GM12892 (cell line): ENCODE results near the gene CAMK1D.

Experiments used
- DNase-seq: peaks from one replicate; pipeline ENCODE4 v3.0.0; 2011; ENCODE audit not compliant: insufficient read length
- FAIRE-seq: peaks from 2 replicates; lab custom pipeline; 2011; peaks lifted over from hg19 to GRCh38; lab: Jason Lieb, UNC
- POLR2A ChIP-seq: IDR thresholded peaks from 2 replicates; pipeline ENCODE4 v1.6.1; 2011; ENCODE audit warnings: low read depth, low read length, control low read depth
- POLR2AphosphoS5 ChIP-seq: IDR thresholded peaks from 2 replicates; pipeline ENCODE4 v1.6.1; 2011; ENCODE audit warnings: low read depth, low read length, control low read depth
- TAF1 ChIP-seq: IDR thresholded peaks from 2 replicates; pipeline ENCODE4 v1.6.1; 2011; ENCODE audit warnings: low read depth, mild to moderate bottlenecking, control low read depth, low read length, borderline replicate concordance

Gene CAMK1D

DNA sequence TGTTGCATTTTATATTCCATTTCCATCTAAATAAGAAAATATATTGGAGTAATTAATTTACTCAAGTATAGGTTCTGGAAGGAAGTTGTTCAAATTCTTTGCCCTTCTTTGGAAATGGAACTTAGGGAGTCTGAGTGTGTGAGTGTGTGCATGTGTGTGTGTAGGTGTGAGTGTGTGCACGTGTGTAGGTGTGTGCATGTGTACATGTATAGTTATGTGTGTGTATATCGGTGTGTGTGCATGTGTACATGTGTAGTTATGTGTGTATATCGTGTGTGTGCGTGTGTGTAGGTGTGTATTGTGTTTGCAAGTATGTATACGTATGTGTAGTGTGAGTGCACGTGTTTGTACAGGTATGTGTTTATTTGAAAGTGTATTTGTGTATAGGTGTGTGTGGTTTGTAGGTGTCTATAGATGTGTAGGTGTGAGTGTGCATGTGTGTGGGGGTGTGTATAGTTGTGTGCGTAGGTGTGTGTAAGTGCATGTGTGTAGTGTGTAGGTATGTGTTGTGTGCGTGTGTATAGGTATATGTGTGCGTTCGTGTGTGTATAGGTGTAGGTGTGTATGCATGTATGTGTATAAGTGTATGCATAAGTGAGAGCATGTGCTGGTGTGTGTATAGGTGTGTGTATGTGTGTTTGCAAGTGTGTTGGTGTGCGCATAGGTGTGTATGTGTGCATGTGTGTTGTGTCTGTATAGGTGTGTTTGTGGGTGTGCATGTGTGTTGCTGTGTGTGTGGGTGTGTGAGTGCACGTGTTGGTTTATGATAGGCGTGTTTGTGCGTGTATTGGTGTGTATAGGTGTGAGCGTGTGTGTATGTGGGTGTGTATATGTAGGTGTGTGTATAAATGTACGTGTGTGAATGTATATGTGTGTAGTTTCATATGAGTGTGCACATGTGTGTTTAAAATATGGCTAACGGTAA, 266.2 kb downstream of the CAMK1D start:
- FAIRE-seq (peak; percentile 61), DNase-seq (no peak)
- no peak for TF ChIP-seq TAF1
- TF ChIP-seq POLR2A = no peak
- no peak for TF ChIP-seq POLR2AphosphoS5

DNA sequence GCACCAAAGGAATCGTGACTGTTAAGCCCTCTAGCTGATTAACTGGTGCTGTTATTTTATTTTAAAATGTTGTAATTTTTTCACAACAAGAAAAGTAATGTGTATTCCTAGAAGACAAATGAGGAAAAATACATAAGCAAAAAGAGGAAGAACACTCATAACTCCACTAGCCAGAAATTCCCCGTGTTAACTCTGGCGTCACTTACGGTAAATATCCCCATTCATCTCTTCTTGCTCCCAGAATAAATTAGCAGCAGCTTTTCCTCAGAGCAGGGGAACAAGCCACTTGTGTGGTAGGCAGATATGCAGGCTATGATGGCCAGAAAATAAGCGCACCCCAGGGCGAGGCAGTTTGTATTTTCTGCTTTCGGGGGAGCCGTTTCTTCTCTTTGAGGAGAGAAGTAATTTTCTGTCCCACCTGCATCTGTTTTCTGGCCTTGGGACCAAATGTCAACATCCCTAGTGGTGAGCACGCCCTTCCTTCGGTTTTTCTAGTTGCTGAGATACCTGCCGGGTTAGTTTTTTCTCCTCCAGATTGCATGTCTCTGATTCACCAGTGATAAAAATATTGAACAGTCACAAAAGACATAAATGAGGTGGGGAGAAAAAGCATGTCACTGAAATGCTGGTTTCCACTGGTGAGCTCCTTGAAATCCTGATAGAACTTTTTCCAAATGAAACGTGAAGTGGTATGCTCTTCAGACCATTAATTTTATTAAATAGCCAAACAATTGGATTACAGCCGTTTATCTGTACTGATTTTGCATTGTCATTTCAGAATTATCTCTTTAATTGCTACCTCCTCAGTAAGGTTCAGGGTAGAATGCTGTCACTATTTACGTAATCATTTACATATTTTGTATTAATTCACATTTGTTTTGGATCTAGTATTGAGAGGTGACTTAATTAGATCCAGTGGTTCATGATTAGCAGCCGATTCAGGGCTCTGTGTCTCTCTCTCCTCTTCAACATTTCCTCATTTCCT, 268.1 kb downstream of the CAMK1D start:
- TF ChIP-seq POLR2AphosphoS5 (no peak), POLR2A (no peak), TAF1 (no peak)
- peak; percentile 48 for FAIRE-seq
- no peak for DNase-seq

DNA sequence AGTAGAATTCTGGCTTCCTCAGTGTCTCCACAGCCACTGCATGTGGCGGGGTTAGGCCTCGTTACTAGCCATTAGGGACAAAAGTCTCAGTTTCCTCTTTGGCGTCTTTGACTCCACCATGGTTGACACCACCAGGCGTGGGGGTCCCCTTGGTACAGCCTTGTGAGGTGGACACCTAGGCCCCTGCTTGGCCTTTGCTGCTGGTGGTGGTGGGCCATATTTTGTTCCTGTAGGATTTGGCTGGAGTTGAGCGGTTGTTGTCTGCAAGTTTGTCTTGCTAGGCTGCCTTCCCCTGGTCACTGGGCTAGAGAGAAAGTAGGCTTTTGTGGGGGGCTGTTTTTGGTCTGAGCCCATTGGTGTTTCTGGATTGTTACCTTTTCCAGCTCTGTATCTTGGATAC, 272.7 kb downstream of the CAMK1D start:
- DNase-seq = no peak
- no peak for FAIRE-seq
- no peak for TF ChIP-seq TAF1
- no peak for TF ChIP-seq POLR2A
- TF ChIP-seq POLR2AphosphoS5 = no peak

DNA sequence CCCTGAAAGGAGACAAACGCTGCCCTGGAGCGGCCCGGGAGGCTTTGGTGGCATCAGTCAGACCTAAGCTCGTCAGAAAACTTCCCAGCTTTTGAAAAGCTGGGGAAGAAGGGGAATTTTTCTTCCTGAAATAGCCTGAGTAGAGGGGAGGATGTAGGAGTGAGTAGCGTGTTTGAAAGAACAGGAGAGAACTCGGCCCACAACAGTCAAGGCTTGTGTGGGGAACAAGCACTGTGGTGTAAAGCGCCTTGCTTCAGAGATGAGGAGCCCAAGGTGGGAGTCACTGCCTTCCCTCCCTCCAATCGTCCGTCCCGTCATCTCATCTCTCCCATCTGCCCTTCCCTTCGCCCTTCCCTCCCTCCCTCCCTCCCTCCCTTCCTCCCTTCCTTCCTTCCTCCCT, 273.3 kb downstream of the CAMK1D start:
- TF ChIP-seq TAF1 = no peak
- no peak for TF ChIP-seq POLR2AphosphoS5
- TF ChIP-seq POLR2A = no peak

DNA sequence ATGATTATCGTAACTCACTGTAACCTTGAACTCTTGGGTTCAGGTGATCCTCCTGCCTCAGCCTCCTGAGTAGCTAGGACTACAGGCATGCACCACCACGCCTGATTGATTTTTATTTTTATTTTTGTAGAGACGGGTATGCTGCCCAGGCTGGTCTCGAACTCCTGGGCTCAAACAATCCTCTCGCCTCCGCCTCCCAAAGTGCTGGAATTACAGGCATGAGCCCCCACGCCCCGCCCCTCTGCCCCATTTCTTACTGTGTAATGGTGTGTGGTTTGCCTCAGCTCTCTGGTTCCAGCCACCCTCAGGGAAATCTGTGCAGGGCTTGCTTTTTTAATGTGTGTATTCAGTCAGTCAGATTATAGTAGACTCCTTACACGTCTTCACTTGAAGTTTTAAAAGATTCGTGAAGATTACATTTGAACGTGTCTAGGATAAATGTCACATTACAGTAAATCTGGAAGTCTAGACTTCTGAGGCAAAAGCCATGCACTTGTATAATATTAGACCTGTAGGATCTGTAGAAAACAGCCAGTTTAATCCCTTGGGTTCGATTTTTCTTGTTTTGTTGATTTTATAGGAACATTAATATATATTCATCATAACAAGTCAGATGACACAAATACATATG, 276.2 kb downstream of the CAMK1D start:
- no peak for FAIRE-seq
- DNase-seq = no peak
- TF ChIP-seq TAF1 = no peak
- no peak for TF ChIP-seq POLR2A
- no peak for TF ChIP-seq POLR2AphosphoS5

More for the DNA sequence above, 273.3 kb downstream of the CAMK1D start:
- FAIRE-seq (no peak), DNase-seq (no peak)

GRCh38 chr10:12628153-12628552, 278.8 kb downstream of the CAMK1D start:
- TF ChIP-seq POLR2A (no peak), POLR2AphosphoS5 (no peak), TAF1 (no peak)
- no peak for DNase-seq
- FAIRE-seq = no peak

- no peak for DNase-seq
- TF ChIP-seq POLR2A = no peak
- no peak for TF ChIP-seq TAF1
- no peak for TF ChIP-seq POLR2AphosphoS5
- no peak for FAIRE-seq
These were observed 279.8 kb downstream of the CAMK1D start for GRCh38 chr10:12628964-12629766.

- no peak for DNase-seq
- TF ChIP-seq POLR2A (no peak), TAF1 (no peak), POLR2AphosphoS5 (no peak)
- FAIRE-seq = no peak
These were observed 280.4 kb downstream of the CAMK1D start for GRCh38 chr10:12629767-12630165.

DNA sequence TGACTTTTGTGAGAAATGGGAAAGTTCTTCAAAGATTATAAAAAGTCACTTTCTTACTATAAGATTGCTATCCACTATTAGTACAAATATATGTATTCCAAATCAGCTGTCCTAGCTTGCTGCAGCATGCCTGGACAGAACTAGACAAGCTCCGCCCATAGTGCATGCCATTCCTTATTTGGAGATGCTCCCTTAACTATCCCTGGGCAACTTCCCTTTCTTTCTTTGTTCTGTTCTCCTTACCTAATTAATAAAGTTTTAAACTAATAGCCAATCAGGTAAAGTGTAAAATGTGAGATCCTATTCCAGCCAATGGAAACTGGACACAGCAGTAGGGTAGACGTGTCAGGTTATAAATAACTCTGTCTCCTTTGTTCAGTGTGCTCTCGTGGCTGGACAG, 281.9 kb downstream of the CAMK1D start:
- FAIRE-seq (no peak), DNase-seq (no peak)
- no peak for TF ChIP-seq POLR2AphosphoS5
- TF ChIP-seq TAF1 = no peak
- no peak for TF ChIP-seq POLR2A

DNA sequence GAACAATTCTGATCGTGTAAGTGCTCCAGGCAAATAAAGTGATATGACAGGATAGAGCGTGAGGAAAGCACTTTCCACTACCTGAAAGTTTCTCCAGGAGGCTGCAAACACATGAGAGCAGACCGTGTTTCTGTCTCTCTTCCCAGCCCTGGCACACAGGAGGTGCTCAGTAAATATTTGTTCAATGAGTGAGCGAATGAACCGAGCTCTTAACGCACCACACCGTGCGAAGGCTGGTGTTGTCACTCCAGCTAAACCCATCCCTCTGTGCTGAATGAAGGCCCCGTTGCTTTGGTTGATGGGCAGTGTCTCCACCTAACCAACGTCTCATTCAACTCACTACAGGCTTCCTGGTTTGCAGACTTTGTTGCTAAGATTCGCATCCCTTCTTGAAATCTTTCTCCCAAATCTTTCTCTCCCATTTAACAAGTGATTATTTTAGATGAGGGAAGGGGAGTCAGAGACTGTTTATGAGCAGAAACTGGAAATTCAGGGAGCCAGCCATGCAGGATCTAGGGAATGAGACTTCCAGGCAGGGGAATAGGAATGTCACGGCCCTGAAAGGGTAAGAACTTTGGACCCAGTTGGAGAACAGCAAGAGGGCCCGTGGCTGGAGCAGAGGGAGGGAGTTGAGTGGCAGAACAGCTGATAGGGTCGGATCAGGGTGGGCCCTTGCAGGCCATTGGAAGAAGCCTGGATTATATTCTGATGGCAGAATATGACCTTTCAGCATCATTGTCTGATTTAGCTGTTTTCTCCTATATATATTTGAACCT, 282.6 kb downstream of the CAMK1D start:
- DNase-seq = no peak
- no peak for FAIRE-seq
- no peak for TF ChIP-seq TAF1
- TF ChIP-seq POLR2AphosphoS5 = no peak
- no peak for TF ChIP-seq POLR2A
